ENCODE data around the gene KCTD4.

DNA sequence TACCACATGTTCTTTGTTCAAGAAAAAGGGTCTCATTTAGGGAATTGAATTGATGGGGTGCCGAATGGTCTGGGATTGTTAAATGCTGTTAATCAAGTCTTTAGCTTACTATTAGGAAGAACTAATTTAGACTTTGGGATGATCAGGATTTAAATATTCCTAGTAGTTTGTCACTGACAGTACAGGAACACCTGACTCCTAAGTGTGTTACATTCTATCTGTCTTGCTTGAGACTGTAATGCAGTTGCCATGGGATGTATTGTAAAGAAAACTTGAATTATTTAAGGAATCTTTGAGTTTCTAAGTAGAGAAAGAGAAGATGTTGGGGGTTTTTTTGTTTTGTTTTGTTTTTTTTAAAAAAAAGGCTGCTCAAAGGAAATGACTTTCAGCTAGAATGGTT is 17.8 kb upstream of the KCTD4 start:
- TF ChIP-seq, protein P1, sequence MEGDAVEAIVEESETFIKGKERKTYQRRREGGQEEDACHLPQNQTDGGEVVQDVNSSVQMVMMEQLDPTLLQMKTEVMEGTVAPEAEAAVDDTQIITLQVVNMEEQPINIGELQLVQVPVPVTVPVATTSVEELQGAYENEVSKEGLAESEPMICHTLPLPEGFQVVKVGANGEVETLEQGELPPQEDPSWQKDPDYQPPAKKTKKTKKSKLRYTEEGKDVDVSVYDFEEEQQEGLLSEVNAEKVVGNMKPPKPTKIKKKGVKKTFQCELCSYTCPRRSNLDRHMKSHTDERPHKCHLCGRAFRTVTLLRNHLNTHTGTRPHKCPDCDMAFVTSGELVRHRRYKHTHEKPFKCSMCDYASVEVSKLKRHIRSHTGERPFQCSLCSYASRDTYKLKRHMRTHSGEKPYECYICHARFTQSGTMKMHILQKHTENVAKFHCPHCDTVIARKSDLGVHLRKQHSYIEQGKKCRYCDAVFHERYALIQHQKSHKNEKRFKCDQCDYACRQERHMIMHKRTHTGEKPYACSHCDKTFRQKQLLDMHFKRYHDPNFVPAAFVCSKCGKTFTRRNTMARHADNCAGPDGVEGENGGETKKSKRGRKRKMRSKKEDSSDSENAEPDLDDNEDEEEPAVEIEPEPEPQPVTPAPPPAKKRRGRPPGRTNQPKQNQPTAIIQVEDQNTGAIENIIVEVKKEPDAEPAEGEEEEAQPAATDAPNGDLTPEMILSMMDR (optimal IDR thresholded peaks at IDR 0.05 in 1 of 3, IDR thresholded peaks at IDR 0.05 in 1 of 3, conservative IDR thresholded peaks at IDR 0.05 in 1 of 3; ENCODE audit: extremely low read depth in 1 of 3, insufficient read depth in 2 of 3, low read length in 3 of 3): no peak
- TF ChIP-seq EZH2 (IDR thresholded peaks at IDR 0.05; ENCODE audit: low read length): no peak

Measured in keratinocyte (primary cell).